Esophagus muscularis mucosa (tissue), 4 donors: ENCODE results near the gene MYMX. TPM values are rescaled to one million over a fixed set of nuclear protein-coding genes. Genes with fewer than 3 reads are reported as not detected.

Source experiments
- DNase-seq: peaks from one replicate; pipeline ENCODE4 v3.0.0-alpha.2; 2017; ENCODE audit errors: extremely low spot score
- H3K27ac ChIP-seq, 4 donors: fragments of 200-600 bp; sonication (generic); replicated peaks in 1 of 4; 1 replicate in 3 of 4; 2 replicates in 1 of 4; pipeline ENCODE4 v1.5.1; 2016 to 2019; ENCODE audit warnings: mild to moderate bottlenecking in 1 of 4
- H3K27me3 ChIP-seq, 4 donors: fragments of 200-600 bp; sonication (generic); one replicate each; pipeline versions ENCODE4 v1.5.1 to v1.6.0; 2016 to 2019
- H3K36me3 ChIP-seq, 4 donors: fragments of 200-600 bp; sonication (generic); one replicate each; pipeline ENCODE4 v1.5.1; 2016 to 2019
- H3K4me1 ChIP-seq, 4 donors: fragments of 200-600 bp; sonication (generic); one replicate each; pipeline ENCODE4 v1.5.1; 2016 to 2019
- H3K4me3 ChIP-seq, 4 donors: fragments of 200-600 bp; sonication (generic); 1 replicate in 2 of 4; 2 replicates in 2 of 4; pipeline ENCODE4 v1.5.1; 2016 to 2019; ENCODE audit warnings: mild to moderate bottlenecking in 4 of 4, moderate library complexity in 1 of 4
- H3K9me3 ChIP-seq, 4 donors: fragments of 200-600 bp; sonication (generic); 1 replicate in 3 of 4; 2 replicates in 1 of 4; pipeline ENCODE4 v1.5.1; 2016 to 2019
- CTCF ChIP-seq, 3 experiments: fragments of 200-600 bp in 2 of 3; fragments of 450-650 bp in 1 of 3; sonication (generic) in 2 of 3; IDR thresholded peaks; one replicate each; pipeline ENCODE4 v1.5.1; 2017 to 2019; ENCODE audit warnings: antibody characterized with exemption in 3 of 3, mild to moderate bottlenecking in 2 of 3, moderate library complexity in 1 of 3
- EP300 ChIP-seq: sonication (generic); formaldehyde crosslinking; IDR thresholded peaks from one replicate; pipeline ENCODE4 v1.6.1; 2017; ENCODE audit warnings: antibody characterized with exemption
- POLR2A ChIP-seq: fragments of 450-650 bp; IDR thresholded peaks from one replicate; pipeline ENCODE4 v1.6.1; 2017; ENCODE audit warnings: antibody characterized with exemption, moderate library complexity, mild to moderate bottlenecking, low read depth
- POLR2AphosphoS5 ChIP-seq, 2 donors: sonication (generic); formaldehyde crosslinking; IDR thresholded peaks; one replicate each; pipeline ENCODE4 v1.6.1; 2017; ENCODE audit warnings: antibody characterized with exemption in 2 of 2
- WGBS: methylation state at CpG from one replicate; pipeline ENCODE4 v1.1.5; 2018; 5-methylcytosine and 5-hydroxymethylcytosine counted together
- intact Hi-C: fragments of 100-400 bp; cut with DNase I; formaldehyde crosslinking; loops from one replicate; pipeline ENCODE4 v1.15.1; 2023
- total RNA-seq, 4 donors: library from RNA; depleted of rRNA; stranded (reverse); fragments of >200 nt; gene quantifications; one replicate each; pipeline versions ENCODE4 v1.1.0 to v1.2.1, GENCODE V29; 2016

Gene MYMX
- total RNA-seq, 4 donors from 2014 or later: not detected

- H3K36me3 ChIP-seq: peaks cover 17 to 23% (median 21%) of the 10 kb centered on the region in 4 donors
- no peaks in the 10 kb centered on the region for H3K9me3 ChIP-seq
- WGBS: 70% methylated on average over 12 of the region's 12 CpGs
- intact Hi-C loops: no loop called here
- peak overlapping the region; percentile 73 to 100 (median 94) for H3K4me3 ChIP-seq
- TF ChIP-seq POLR2A: no peak
- no peak for TF ChIP-seq EP300
- no peak for TF ChIP-seq POLR2AphosphoS5 (IDR thresholded peaks at IDR 0.05)
- no peak for TF ChIP-seq CTCF (IDR thresholded peaks at IDR 0.05)
- DNase-seq: no peak
- H3K27me3 ChIP-seq: no peaks in the 10 kb centered on the region
- peaks cover 20 to 37% (median 34%) of the 10 kb centered on the region in 4 donors for H3K4me1 ChIP-seq
- H3K27ac ChIP-seq: peak overlapping the region; percentile 95 to 99 (median 98)
Measured at GRCh38 chr6:44245391-44245911, 28.7 kb downstream of the MYMX start.

- peaks cover 23 to 29% (median 27%) of the 10 kb centered on the region in 4 donors for H3K36me3 ChIP-seq
- no peaks in the 10 kb centered on the region for H3K27me3 ChIP-seq
- peaks cover 25 to 43% (median 39%) of the 10 kb centered on the region in 4 donors for H3K4me1 ChIP-seq
- peak overlapping the region; percentile 73 to 100 (median 94) for H3K4me3 ChIP-seq
- no peaks in the 10 kb centered on the region for H3K9me3 ChIP-seq
- peak; percentile 96 for DNase-seq
- TF ChIP-seq POLR2A: no peak
- TF ChIP-seq CTCF (IDR thresholded peaks at IDR 0.05): peak in 2 of 3 experiments; percentile 43 to 44
- TF ChIP-seq POLR2AphosphoS5 (IDR thresholded peaks at IDR 0.05): peak in 1 of 2 donors; percentile 95
- intact Hi-C loops: no loop called here
- 0% methylated on average over 16 of the region's 62 CpGs for WGBS
- H3K27ac ChIP-seq: peak overlapping the region; percentile 95 to 99 (median 98)
Measured at GRCh38 chr6:44245912-44246662, 29.4 kb downstream of the MYMX start.

- 1% methylated on average over 30 of the region's 34 CpGs for WGBS
- intact Hi-C loops: no loop called here
- peak within 1 kb of the TSS; percentile 95 to 99 (median 98) for H3K27ac ChIP-seq
- peaks cover 27 to 48% (median 42%) of the 10 kb centered on the region in 4 donors for H3K4me1 ChIP-seq
- H3K27me3 ChIP-seq: no peaks in the 10 kb centered on the region
- peaks cover 30 to 36% (median 34%) of the 10 kb centered on the region in 4 donors for H3K36me3 ChIP-seq
- peak within 1 kb of the TSS; percentile 73 to 100 (median 94) for H3K4me3 ChIP-seq
- TF ChIP-seq POLR2AphosphoS5 (IDR thresholded peaks at IDR 0.05): peak; percentile 98 to 100
- no peak for TF ChIP-seq CTCF (IDR thresholded peaks at IDR 0.05)
- no peak for TF ChIP-seq EP300
- peak; percentile 99 for TF ChIP-seq POLR2A
- H3K9me3 ChIP-seq: no peaks in the 10 kb centered on the region
- DNase-seq: peak; percentile 99
Measured at GRCh38 chr6:44246663-44247337, 30.1 kb downstream of the MYMX start, which contains the start of gene HSP90AB1. Gene HSP90AB1, plus strand, starts transcription at chr6:44247101. Its CDS starts 1,529 bp downstream, at chr6:44248630.

- intact Hi-C loops: no loop called here
- H3K4me3 ChIP-seq: peak overlapping the region; percentile 73 to 100 (median 94)
- H3K27me3 ChIP-seq: no peaks in the 10 kb centered on the region
- H3K9me3 ChIP-seq: no peaks in the 10 kb centered on the region
- peaks cover 27 to 53% (median 49%) of the 10 kb centered on the region in 4 donors for H3K4me1 ChIP-seq
- no peak for TF ChIP-seq POLR2A
- peak in 1 of 3 experiments; percentile 15 for TF ChIP-seq CTCF (IDR thresholded peaks at IDR 0.05)
- peak in 1 of 2 donors; percentile 89 for TF ChIP-seq POLR2AphosphoS5 (IDR thresholded peaks at IDR 0.05)
- TF ChIP-seq EP300: no peak
- H3K36me3 ChIP-seq: peaks cover 38 to 45% (median 42%) of the 10 kb centered on the region in 4 donors
- peak overlapping the region; percentile 95 to 99 (median 98) for H3K27ac ChIP-seq
- no peak for DNase-seq
- 0% methylated on average over 20 of the region's 52 CpGs for WGBS
Measured at GRCh38 chr6:44247338-44248302, 30.9 kb downstream of the MYMX start.
